ENCODE results near the gene HCN3.

- TF ChIP-seq, protein P1, sequence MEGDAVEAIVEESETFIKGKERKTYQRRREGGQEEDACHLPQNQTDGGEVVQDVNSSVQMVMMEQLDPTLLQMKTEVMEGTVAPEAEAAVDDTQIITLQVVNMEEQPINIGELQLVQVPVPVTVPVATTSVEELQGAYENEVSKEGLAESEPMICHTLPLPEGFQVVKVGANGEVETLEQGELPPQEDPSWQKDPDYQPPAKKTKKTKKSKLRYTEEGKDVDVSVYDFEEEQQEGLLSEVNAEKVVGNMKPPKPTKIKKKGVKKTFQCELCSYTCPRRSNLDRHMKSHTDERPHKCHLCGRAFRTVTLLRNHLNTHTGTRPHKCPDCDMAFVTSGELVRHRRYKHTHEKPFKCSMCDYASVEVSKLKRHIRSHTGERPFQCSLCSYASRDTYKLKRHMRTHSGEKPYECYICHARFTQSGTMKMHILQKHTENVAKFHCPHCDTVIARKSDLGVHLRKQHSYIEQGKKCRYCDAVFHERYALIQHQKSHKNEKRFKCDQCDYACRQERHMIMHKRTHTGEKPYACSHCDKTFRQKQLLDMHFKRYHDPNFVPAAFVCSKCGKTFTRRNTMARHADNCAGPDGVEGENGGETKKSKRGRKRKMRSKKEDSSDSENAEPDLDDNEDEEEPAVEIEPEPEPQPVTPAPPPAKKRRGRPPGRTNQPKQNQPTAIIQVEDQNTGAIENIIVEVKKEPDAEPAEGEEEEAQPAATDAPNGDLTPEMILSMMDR (conservative IDR thresholded peaks at IDR 0.05; ENCODE audit: low read length), result no peak
- TF ChIP-seq EZH2phosphoT487 (IDR thresholded peaks at IDR 0.05; ENCODE audit: borderline replicate concordance), result no peak
These were observed 24.1 kb downstream of the HCN3 start, which contains the start of gene PKLR for GRCh38 chr1:155301342-155301841.

Measured in Loucy (cell line).